Activated naive CD8-positive, alpha-beta T cell treated with anti-CD3 and anti-CD28 coated beads, Interleukin-2, amount 10 ng/mL, durations not matched to agents 7 days and 5 days (primary cell): Measurements from ENCODE around the gene COL4A2. TPM values are rescaled to one million over a fixed set of nuclear protein-coding genes. Genes with fewer than 3 reads are reported as not detected.

Source experiments
- ATAC-seq: fragments of 150-1000 bp; cut with Tn5 transposase; one replicate; pipeline ENCODE4 v1.10.0; 2021; ENCODE audit warnings: low read depth, moderate library complexity
- POLR2A ChIA-PET: fragments of 350-600 bp; sonication (Branson Sonifier 250); formaldehyde crosslinking; loops from one replicate; lab custom pipeline; 2021; ENCODE audit warnings: antibody characterized with exemption; lab: Charles Lee
- DNase-seq: peaks from one replicate; pipeline ENCODE4 v3.0.0; 2021
- H3K27ac Mint-ChIP-seq: one replicate; pipeline ENCODE4 v1.8.0; 2022; ENCODE audit warnings: mild to moderate bottlenecking, mixed read lengths
- H3K27me3 Mint-ChIP-seq: one replicate; pipeline ENCODE4 v1.8.0; 2022; ENCODE audit warnings: mild to moderate bottlenecking, moderate library complexity, mixed read lengths
- H3K36me3 Mint-ChIP-seq: one replicate; pipeline ENCODE4 v1.8.0; 2021; ENCODE audit warnings: mild to moderate bottlenecking, mixed read lengths
- H3K4me1 Mint-ChIP-seq: one replicate; pipeline ENCODE4 v1.8.0; 2021; ENCODE audit warnings: mixed read lengths
- H3K4me3 Mint-ChIP-seq: one replicate; pipeline ENCODE4 v1.8.0; 2022; ENCODE audit warnings: mild to moderate bottlenecking, moderate library complexity, mixed read lengths
- H3K9me3 Mint-ChIP-seq: one replicate; pipeline ENCODE4 v1.8.0; 2021; ENCODE audit warnings: mixed read lengths
- total RNA-seq, 2 experiments: library from RNA; stranded (reverse); gene quantifications; one replicate each; pipeline ENCODE4 v1.2.3, GENCODE V29; 2021

COL4A2 gene
- total RNA-seq, 2 experiments from 2014 or later, result not detected

DNA sequence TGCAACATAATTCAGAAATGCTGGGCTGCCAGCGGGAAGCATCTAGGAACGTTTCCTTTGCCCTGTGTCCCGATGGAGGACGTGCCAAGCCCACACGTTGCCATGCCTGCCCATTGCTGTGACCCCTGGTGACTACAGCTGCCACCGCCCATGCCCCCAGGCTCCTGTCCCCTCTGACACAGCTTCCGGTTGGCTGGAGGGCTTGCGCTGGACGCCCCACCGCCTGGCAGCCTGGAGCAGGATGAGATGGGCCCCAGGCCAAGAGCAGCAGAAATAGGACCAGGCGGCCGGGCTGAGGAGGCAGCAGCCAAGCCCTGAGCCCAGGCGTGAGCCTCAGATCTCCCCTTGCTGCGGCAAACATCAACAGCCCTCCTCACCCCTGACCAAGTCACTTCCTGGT, 125.9 kb downstream of the COL4A2 start:
- no peak for DNase-seq
- H3K4me1 Mint-ChIP-seq, result no peaks in the 10 kb centered on the region
- peaks cover 57% of the 10 kb centered on the region for H3K27me3 Mint-ChIP-seq
- H3K36me3 Mint-ChIP-seq, result no peaks in the 10 kb centered on the region
- no peak overlapping the region for H3K4me3 Mint-ChIP-seq
- no peaks in the 10 kb centered on the region for H3K9me3 Mint-ChIP-seq
- POLR2A ChIA-PET, result no interaction called here
- no peak for ATAC-seq
- no peak overlapping the region for H3K27ac Mint-ChIP-seq

GRCh38 chr13:110434629-110435028, 127.5 kb downstream of the COL4A2 start:
- Mint-ChIP-seq H3K27ac (no peak overlapping the region), H3K27me3 (peaks cover 48% of the 10 kb centered on the region), H3K4me1 (no peaks in the 10 kb centered on the region), H3K4me3 (no peak overlapping the region), H3K36me3 (no peaks in the 10 kb centered on the region), H3K9me3 (no peaks in the 10 kb centered on the region)
- no peak for DNase-seq
- POLR2A ChIA-PET, result no interaction called here
- no peak for ATAC-seq

DNA sequence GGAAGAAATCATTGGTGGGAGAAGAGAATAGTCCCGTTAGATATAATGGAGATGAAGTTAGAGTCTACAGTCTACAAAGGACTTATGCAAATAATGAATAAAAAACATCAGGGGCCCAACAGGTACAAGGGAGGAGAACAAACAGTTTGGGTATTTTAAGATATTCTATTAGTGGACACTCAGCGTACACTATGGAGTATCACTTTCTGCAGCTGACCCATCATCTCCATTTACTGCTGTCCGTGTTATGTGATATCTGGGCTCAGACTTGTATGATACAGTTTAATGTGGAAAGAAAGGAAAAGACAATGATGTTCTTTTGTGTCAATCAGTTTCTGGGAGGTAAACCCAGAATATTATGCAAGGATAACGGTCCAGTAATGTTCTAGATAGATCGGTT, 128.2 kb downstream of the COL4A2 start:
- ATAC-seq, result no peak
- Mint-ChIP-seq H3K27ac (no peak overlapping the region), H3K4me1 (no peaks in the 10 kb centered on the region), H3K36me3 (no peaks in the 10 kb centered on the region), H3K4me3 (no peak overlapping the region), H3K9me3 (no peaks in the 10 kb centered on the region), H3K27me3 (peaks cover 49% of the 10 kb centered on the region)
- no peak for DNase-seq
- POLR2A ChIA-PET, result no interaction called here

DNA sequence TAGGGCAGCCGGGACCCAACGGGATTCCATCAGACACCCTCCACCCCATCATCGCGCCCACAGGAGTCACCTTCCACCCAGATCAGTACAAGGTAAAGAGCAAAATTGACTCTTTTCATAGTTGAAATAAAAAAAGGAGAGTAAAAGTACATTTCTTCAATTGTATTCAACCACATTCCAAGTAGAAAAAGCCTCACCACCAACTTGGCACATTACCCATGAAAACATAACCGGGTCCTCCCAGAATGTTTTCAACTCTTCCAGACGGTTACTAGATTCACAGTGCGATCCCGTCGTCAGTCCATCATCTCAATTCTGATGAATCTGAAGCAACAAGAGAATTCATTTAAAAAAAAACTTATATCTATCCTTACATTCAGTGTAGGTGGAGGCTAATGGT, 129.2 kb downstream of the COL4A2 start:
- H3K36me3 Mint-ChIP-seq, result no peaks in the 10 kb centered on the region
- no peaks in the 10 kb centered on the region for H3K4me1 Mint-ChIP-seq
- H3K27me3 Mint-ChIP-seq, result peaks cover 48% of the 10 kb centered on the region
- ATAC-seq, result no peak
- H3K4me3 Mint-ChIP-seq, result no peak overlapping the region
- no peak overlapping the region for H3K27ac Mint-ChIP-seq
- DNase-seq, result no peak
- no peaks in the 10 kb centered on the region for H3K9me3 Mint-ChIP-seq
- POLR2A ChIA-PET, result no interaction called here

- Mint-ChIP-seq H3K9me3 (no peaks in the 10 kb centered on the region), H3K4me1 (no peaks in the 10 kb centered on the region), H3K36me3 (no peaks in the 10 kb centered on the region), H3K27me3 (peaks cover 48% of the 10 kb centered on the region), H3K4me3 (no peak overlapping the region), H3K27ac (no peak overlapping the region)
- no peak for ATAC-seq
- POLR2A ChIA-PET, result no interaction called here
- no peak for DNase-seq
Observed at GRCh38 chr13:110436786-110437370, 129.8 kb downstream of the COL4A2 start.

GRCh38 chr13:110438211-110438610, 131.1 kb downstream of the COL4A2 start:
- H3K4me1 Mint-ChIP-seq, result no peaks in the 10 kb centered on the region
- ATAC-seq, result no peak
- POLR2A ChIA-PET, result no interaction called here
- no peak overlapping the region for H3K27ac Mint-ChIP-seq
- H3K36me3 Mint-ChIP-seq, result no peaks in the 10 kb centered on the region
- no peak for DNase-seq
- H3K9me3 Mint-ChIP-seq, result no peaks in the 10 kb centered on the region
- no peak overlapping the region for H3K4me3 Mint-ChIP-seq
- peaks cover 49% of the 10 kb centered on the region for H3K27me3 Mint-ChIP-seq

GRCh38 chr13:110438776-110439175, 131.7 kb downstream of the COL4A2 start:
- Mint-ChIP-seq H3K27ac (no peak overlapping the region), H3K4me1 (no peaks in the 10 kb centered on the region), H3K4me3 (no peak overlapping the region), H3K27me3 (peaks cover 46% of the 10 kb centered on the region), H3K9me3 (no peaks in the 10 kb centered on the region), H3K36me3 (no peaks in the 10 kb centered on the region)
- DNase-seq (no peak), ATAC-seq (no peak)
- POLR2A ChIA-PET, result no interaction called here

DNA sequence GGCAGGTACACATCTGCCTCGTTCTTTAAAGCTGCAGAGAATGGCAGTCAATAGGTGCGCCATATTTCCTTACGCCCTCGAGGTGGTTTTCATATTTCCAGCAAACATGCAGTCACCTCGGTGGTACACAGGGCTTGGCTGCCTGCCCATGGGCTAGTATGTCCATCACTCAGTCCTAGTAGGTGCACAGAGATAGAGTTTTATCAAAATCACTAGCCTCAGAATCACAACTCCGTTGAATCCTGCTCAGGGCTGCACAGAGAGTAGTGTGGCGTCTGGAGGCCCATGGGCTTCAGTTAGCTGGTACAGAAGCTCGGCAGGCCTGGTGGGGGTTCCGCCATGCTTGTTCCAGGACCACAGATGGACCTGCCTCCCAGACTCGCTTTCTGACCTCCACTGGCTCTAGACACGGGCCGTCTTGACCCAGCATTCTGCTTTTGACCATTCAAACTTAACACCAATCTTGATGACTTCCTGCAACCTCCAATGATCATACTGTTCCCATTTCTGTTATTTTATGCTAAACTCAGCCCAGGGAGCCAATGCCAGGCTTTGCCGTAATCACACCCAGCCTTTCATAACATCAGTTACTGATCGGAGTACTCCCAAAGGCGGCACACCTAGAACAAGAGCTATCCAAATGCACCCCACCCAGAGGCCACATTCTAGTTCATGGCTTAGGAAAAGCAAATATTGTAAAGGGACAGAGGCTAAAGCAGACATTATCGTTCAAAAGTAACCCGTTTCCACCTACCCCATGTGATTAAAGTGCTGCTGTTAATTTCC, 134.1 kb downstream of the COL4A2 start:
- ATAC-seq, result no peak

DNA sequence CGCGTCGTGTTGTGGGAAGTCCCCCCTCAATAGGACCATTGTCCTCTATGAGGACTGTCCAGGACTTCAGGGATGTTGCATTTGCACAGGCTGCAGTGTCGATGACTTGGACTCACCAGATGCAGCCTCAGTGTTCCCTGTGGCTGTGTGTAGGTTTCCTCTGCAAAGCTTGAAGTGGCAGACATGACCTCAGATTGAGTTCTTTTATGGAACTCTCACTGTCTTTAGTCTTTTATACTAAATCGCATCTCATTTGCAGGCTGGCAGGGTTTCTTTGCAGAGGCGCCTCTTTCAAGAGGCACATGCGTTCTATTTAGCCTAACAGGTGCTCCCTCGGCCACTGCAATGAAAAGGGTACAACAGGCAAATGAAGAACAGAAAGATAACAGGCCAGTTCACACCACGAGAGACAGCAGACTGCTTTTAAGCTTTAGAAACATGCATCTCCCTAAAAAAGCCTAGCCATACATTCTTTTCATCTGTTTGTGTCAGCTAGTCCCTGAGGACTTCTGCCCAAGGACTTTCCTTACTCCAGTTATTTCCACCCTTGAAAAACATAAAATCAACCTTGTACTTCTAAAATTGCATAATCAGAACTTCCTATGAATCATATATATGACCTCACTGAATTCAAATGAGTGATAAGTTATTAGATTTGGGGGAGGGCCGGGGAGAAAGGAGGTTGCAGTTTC, 136.0 kb downstream of the COL4A2 start:
- DNase-seq (no peak), ATAC-seq (no peak)
- Mint-ChIP-seq H3K27me3 (peaks cover 58% of the 10 kb centered on the region), H3K36me3 (no peaks in the 10 kb centered on the region), H3K9me3 (no peaks in the 10 kb centered on the region), H3K4me1 (peaks cover 3% of the 10 kb centered on the region), H3K4me3 (no peak overlapping the region), H3K27ac (no peak overlapping the region)
- POLR2A ChIA-PET, result no interaction called here

More for the DNA sequence above, 134.1 kb downstream of the COL4A2 start:
- Mint-ChIP-seq H3K4me1 (peaks cover 3% of the 10 kb centered on the region), H3K9me3 (no peaks in the 10 kb centered on the region), H3K4me3 (no peak overlapping the region), H3K27ac (no peak overlapping the region), H3K36me3 (no peaks in the 10 kb centered on the region), H3K27me3 (peaks cover 54% of the 10 kb centered on the region)
- DNase-seq, result no peak
- POLR2A ChIA-PET, result no interaction called here

DNA sequence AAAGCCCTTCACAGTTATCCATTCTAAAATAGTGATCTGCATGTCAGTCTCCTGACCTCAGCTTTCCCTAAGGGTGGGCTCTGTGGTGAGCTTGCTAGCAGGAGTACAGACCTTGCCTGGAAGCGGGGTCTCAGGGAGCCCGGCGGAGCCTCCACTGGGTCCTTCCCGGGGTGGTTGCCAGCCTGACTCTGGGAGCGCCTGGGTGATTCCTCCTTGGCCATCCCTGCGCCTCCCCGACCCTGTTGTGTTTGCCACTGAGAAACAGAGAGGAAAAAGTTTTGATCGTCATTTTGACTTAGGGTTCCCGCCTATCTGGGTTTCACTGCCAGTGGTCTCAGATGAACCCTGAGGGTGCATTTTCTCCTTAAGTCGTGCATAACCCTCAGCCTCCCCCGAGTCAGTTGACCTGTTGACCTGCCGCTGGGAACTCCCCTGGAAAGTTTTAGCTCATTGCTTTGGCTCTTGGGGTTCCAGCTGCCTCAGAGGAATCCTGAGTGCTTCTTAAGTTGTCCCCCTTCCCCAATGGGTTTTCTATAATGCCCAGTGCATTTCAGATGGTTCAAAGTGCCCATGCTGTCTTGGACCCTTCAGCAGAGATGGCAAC, 136.6 kb downstream of the COL4A2 start:
- Mint-ChIP-seq H3K9me3 (no peaks in the 10 kb centered on the region), H3K4me3 (no peak overlapping the region), H3K27me3 (peaks cover 60% of the 10 kb centered on the region), H3K4me1 (peaks cover 3% of the 10 kb centered on the region), H3K27ac (no peak overlapping the region), H3K36me3 (no peaks in the 10 kb centered on the region)
- no peak for ATAC-seq
- POLR2A ChIA-PET, result no interaction called here
- no peak for DNase-seq

- Mint-ChIP-seq H3K27ac (no peak overlapping the region), H3K4me1 (peaks cover 3% of the 10 kb centered on the region), H3K27me3 (peaks cover 57% of the 10 kb centered on the region), H3K36me3 (no peaks in the 10 kb centered on the region), H3K4me3 (no peak overlapping the region), H3K9me3 (no peaks in the 10 kb centered on the region)
- ATAC-seq (no peak), DNase-seq (no peak)
- POLR2A ChIA-PET, result no interaction called here
Observed at GRCh38 chr13:110444226-110444653, 137.2 kb downstream of the COL4A2 start.

DNA sequence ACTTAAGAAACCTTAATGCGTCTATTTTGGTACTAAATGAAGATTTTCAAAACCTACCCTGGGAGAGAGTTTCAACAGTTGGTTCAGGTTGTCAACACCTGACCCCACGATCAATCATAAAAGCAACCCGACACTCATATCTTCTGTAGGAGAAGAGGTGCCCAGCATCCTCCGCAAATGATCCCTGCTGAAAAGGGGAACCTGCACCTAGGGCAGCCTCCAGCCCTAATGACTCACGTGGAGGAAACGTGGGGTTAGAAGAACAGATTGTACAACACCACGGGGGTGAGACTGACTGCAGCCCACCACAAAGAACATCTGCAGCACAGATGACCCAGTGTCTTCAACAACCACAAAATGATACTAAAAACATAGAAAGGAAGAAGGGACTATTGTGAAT, 138.1 kb downstream of the COL4A2 start:
- Mint-ChIP-seq H3K36me3 (no peaks in the 10 kb centered on the region), H3K4me1 (peaks cover 3% of the 10 kb centered on the region), H3K27me3 (peaks cover 54% of the 10 kb centered on the region), H3K9me3 (no peaks in the 10 kb centered on the region), H3K4me3 (no peak overlapping the region), H3K27ac (no peak overlapping the region)
- ATAC-seq (no peak), DNase-seq (no peak)
- POLR2A ChIA-PET, result no interaction called here

DNA sequence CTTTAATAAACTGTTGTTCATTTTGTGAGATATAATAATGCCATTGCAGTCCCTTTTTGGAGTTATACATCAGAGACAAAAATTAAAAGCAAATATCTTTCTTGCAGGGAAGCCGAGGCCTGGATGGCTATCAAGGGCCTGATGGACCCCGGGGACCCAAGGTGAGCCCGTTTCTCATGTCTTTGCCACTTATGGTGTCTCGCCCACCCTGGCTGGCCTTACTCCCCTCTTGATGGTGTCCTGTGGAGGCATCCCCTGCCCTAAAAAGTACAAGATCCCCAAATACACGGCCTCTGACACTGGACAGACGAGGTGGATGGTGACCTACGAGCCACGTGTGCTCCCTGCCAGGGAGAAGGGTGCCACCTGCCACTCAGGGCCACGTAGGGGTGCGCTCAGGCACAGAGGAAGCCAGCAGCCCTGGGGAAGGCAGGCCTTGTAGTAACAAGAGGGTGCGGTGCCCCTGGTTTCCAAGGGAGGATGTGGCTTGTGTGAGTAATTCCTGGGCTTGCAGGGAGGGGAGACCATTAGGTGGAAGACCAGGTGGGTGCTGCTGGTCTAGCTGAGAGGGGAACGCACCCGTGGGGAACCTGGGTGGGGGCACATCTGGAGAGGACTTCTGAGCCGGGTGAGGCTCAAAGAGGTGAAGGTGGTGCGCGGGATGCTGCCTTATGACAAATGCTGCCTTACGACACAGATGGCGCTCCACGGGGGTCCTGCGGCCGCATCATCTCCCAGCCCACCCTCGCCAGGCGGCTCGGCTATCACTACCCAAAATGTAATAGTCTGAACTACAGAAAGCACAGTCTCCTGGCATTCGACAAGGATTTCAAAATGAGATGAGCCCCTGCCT, 138.9 kb downstream of the COL4A2 start:
- Mint-ChIP-seq H3K36me3 (no peaks in the 10 kb centered on the region), H3K27ac (no peak overlapping the region), H3K9me3 (no peaks in the 10 kb centered on the region), H3K4me3 (no peak overlapping the region), H3K4me1 (peaks cover 3% of the 10 kb centered on the region), H3K27me3 (peaks cover 53% of the 10 kb centered on the region)
- DNase-seq, result no peak
- ATAC-seq, result no peak
- POLR2A ChIA-PET, result no interaction called here
